Pancreas (tissue), 10 donors: ENCODE results near the gene AWAT2. TPM values are rescaled to one million over a fixed set of nuclear protein-coding genes. Genes with fewer than 3 reads are reported as not detected.

Source experiments
- ATAC-seq, 4 donors: fragments of 200-7000 bp; cut with Tn5 transposase; one replicate each; pipeline versions ENCODE4 v1.8.0 to v1.9.1; 2020; ENCODE audit warnings: mild to moderate bottlenecking in 4 of 4, moderate library complexity in 4 of 4
- DNase-seq, 6 donors: peaks; one replicate each; pipeline ENCODE4 v3.0.0-alpha.2; 2020
- FAIRE-seq: peaks from 2 replicates; lab custom pipeline; 2012; peaks lifted over from hg19 to GRCh38; lab: Jason Lieb, UNC
- H3K27ac ChIP-seq, 4 donors: fragments of 200-600 bp; sonication (generic); 1 replicate in 3 of 4; 2 replicates in 1 of 4; pipeline versions ENCODE4 v1.5.0 to v1.8.0; 2020
- H3K27me3 ChIP-seq, 4 donors: fragments of 200-600 bp; one replicate each; pipeline ENCODE4 v1.8.0; 2021
- H3K36me3 ChIP-seq, 3 donors: fragments of 200-600 bp; sonication (generic) in 1 of 3; one replicate each; pipeline versions ENCODE4 v1.5.0 to v1.8.0; 2020 to 2021
- H3K4me1 ChIP-seq, 3 donors: fragments of 200-600 bp; one replicate each; pipeline ENCODE4 v1.8.0; 2021
- H3K4me3 ChIP-seq, 4 donors: fragments of 200-600 bp; sonication (generic) in 2 of 4; one replicate each; pipeline versions ENCODE4 v1.5.0 to v1.8.0; 2020 to 2021
- H3K9me3 ChIP-seq, 4 donors: fragments of 200-600 bp; one replicate each; pipeline ENCODE4 v1.8.0; 2021
- CTCF ChIP-seq, 4 donors: fragments of 200-600 bp; sonication (generic) in 3 of 4; IDR thresholded peaks; one replicate each; pipeline versions ENCODE4 v1.5.0 to v1.8.0; 2021; ENCODE audit warnings: antibody characterized with exemption in 4 of 4
- WGBS, 2 donors: extraction: QIAGEN DNeasy Blood & Tissue Kit; methylation state at CpG; one replicate each; pipeline ENCODE4 v1.1.7; 2013; 5-methylcytosine and 5-hydroxymethylcytosine counted together
- intact Hi-C, 3 donors: fragments of 100-400 bp; cut with DNase I; formaldehyde crosslinking; loops; one replicate each; pipeline versions ENCODE4 v1.11.1 to v1.14.2; 2022
- polyA plus RNA-seq, 2 donors: library from polyadenylated mRNA; stranded (reverse); fragments of 200-250 nt; gene quantifications; one replicate each; pipeline ENCODE4 v1.2.3, GENCODE V29; 2013
- total RNA-seq, 6 donors: library from RNA; stranded (reverse); fragmentation: NEBNext Ultra II Directional in 4 of 6; extraction: Animal tissue kit (Norgen Biotek cat#: 25700) in 4 of 6; gene quantifications; one replicate each; pipeline versions ENCODE4 v1.2.1 to v1.2.4, GENCODE V29; 2021 to 2023
- donor health status: healthy with polysubstance abuse.
- donor health status: DM: no; HTN: no; CAD: no; lungs with moderate emphysema.
- donor health status: DM: no; HTN: no; CAD: no.
- donor health status: control.
- donor health status: control.
- donor health status: Bipolar disorder and iron deficiency.
- donor health status: DM: yes; HTN: yes; CAD: no.
- donor health status: DM: no; HTN: no; CAD: no.
- donor health status: DM: no; HTN: no; CAD: no.
- donor health status: DM: yes; HTN: yes; CAD: no.

AWAT2 gene
- total and polyA plus RNA-seq, 8 donors = not detected

GRCh38 chrX:70038515-70038914 lies 11.2 kb downstream of the AWAT2 start:
- H3K36me3 ChIP-seq = no peaks in the 10 kb centered on the region
- TF ChIP-seq CTCF (IDR thresholded peaks at IDR 0.05) = no peak
- H3K9me3 ChIP-seq = no peaks in the 10 kb centered on the region
- no peak overlapping the region for H3K4me3 ChIP-seq
- H3K27ac ChIP-seq = no peak overlapping the region
- no peaks in the 10 kb centered on the region for H3K4me1 ChIP-seq
- no peaks in the 10 kb centered on the region for H3K27me3 ChIP-seq
- WGBS, 2 donors = 61 to 87% methylated on average over 2 of the region's 2 CpGs
- intact Hi-C loops = loop anchor here in 1 of 3 donors (10.0 kb wide), 1 partner anchor 494 kb away; no protein-coding TSS in a partner anchor
- DNase-seq = no peak
- FAIRE-seq = no peak
- ATAC-seq = no peak

GRCh38 chrX:70034646-70035045 lies 15.1 kb downstream of the AWAT2 start:
- intact Hi-C loops = loop anchor here in 1 of 3 donors (10.0 kb wide), 1 partner anchor 490 kb away; no protein-coding TSS in a partner anchor
- ATAC-seq (no peak), FAIRE-seq (no peak)

GRCh38 chrX:70033348-70034051 lies 16.2 kb downstream of the AWAT2 start:
- Histone ChIP-seq H3K4me3 (no peak overlapping the region), H3K27ac (no peak overlapping the region), H3K36me3 (no peaks in the 10 kb centered on the region), H3K27me3 (peaks cover 0 to 10% (median 0%) of the 10 kb centered on the region in 4 donors), H3K9me3 (no peaks in the 10 kb centered on the region), H3K4me1 (no peaks in the 10 kb centered on the region)
- ATAC-seq (peak in 3 of 4 donors; percentile 58 to 63 (median 62)), FAIRE-seq (no peak), DNase-seq (no peak)
- intact Hi-C loops = loop anchor here in 1 of 3 donors (10.0 kb wide), 1 partner anchor 489 kb away; no protein-coding TSS in a partner anchor
- 69 to 78% methylated on average over 10 of the region's 10 CpGs for WGBS, 2 donors
- TF ChIP-seq CTCF (IDR thresholded peaks at IDR 0.05) = peak in 3 of 4 donors; percentile 27 to 38 (median 32)

More at GRCh38 chrX:70034646-70035045, 15.1 kb downstream of the AWAT2 start:
- Histone ChIP-seq H3K4me3 (no peak overlapping the region), H3K36me3 (no peaks in the 10 kb centered on the region), H3K4me1 (no peaks in the 10 kb centered on the region), H3K27ac (no peak overlapping the region), H3K9me3 (no peaks in the 10 kb centered on the region), H3K27me3 (peaks cover 0 to 10% (median 0%) of the 10 kb centered on the region in 4 donors)
- WGBS, 2 donors = 81% methylated on average over 4 of the region's 4 CpGs
- DNase-seq = no peak
- no peak for TF ChIP-seq CTCF (IDR thresholded peaks at IDR 0.05)

GRCh38 chrX:70032792-70033191 lies 16.9 kb downstream of the AWAT2 start:
- 62 to 64% methylated on average over 2 of the region's 2 CpGs for WGBS, 2 donors
- Histone ChIP-seq H3K36me3 (no peaks in the 10 kb centered on the region), H3K27me3 (peaks cover 0 to 17% (median 0%) of the 10 kb centered on the region in 4 donors), H3K27ac (no peak overlapping the region), H3K4me3 (no peak overlapping the region), H3K9me3 (no peaks in the 10 kb centered on the region), H3K4me1 (no peaks in the 10 kb centered on the region)
- ATAC-seq = no peak
- no peak for DNase-seq
- no peak for TF ChIP-seq CTCF (IDR thresholded peaks at IDR 0.05)
- FAIRE-seq = no peak
- intact Hi-C loops = loop anchor here in 1 of 3 donors (10.0 kb wide), 1 partner anchor 488 kb away; no protein-coding TSS in a partner anchor
